ENCODE measurements around the gene AHCYL1.

The AHCYL1 gene

GRCh38 chr1:110064576-110065337 lies 80.2 kb downstream of the AHCYL1 start:
- FAIRE-seq = no peak

GRCh38 chr1:110065841-110066240 lies 81.3 kb downstream of the AHCYL1 start:
- FAIRE-seq = no peak

GRCh38 chr1:110067479-110067892 lies 82.9 kb downstream of the AHCYL1 start:
- no peak for FAIRE-seq

- FAIRE-seq = no peak
Measured at GRCh38 chr1:110067893-110068645, 83.5 kb downstream of the AHCYL1 start.

GRCh38 chr1:110068646-110069403 lies 84.3 kb downstream of the AHCYL1 start:
- FAIRE-seq = no peak

GRCh38 chr1:110069404-110070281 lies 85.1 kb downstream of the AHCYL1 start:
- no peak for FAIRE-seq

- FAIRE-seq = no peak
Measured at GRCh38 chr1:110070282-110070669, 85.7 kb downstream of the AHCYL1 start.

GRCh38 chr1:110070671-110071242 lies 86.2 kb downstream of the AHCYL1 start, which contains the start of gene ALX3:
Gene ALX3, minus strand, starts transcription at chr1:110070672. Its CDS starts 60 bp downstream, at chr1:110070612.
- FAIRE-seq = no peak
